ENCODE results near the gene CKB. TPM values are rescaled to one million over a fixed set of nuclear protein-coding genes. Genes with fewer than 3 reads are reported as not detected.

The CKB gene
- total RNA-seq, 1 donor = 5.1 TPM

- peaks cover 47% of the 10 kb centered on the region for H4K20me1 ChIP-seq (ENCODE audit: insufficient read depth, low read length)
- no peaks in the 10 kb centered on the region for H3K9me3 ChIP-seq (ENCODE audit: low read depth, low read length)
- peak overlapping the region; percentile 78 for H3K27ac ChIP-seq (ENCODE audit: low read depth, low read length)
- no peak for TF ChIP-seq CTCF (IDR thresholded peaks at IDR 0.05; ENCODE audit: extremely low read depth, low read depth, low read length)
- H3K4me3 ChIP-seq (ENCODE audit: insufficient read depth, low read length) = peak overlapping the region; percentile 92
- H3K27me3 ChIP-seq (ENCODE audit: insufficient read depth, low read length) = no peaks in the 10 kb centered on the region
- peaks cover 37% of the 10 kb centered on the region for H3K4me1 ChIP-seq (ENCODE audit: insufficient read depth, low read length)
- no peak for DNase-seq (ENCODE audit: insufficient read length, low spot score, missing footprints)
- H3K79me2 ChIP-seq (ENCODE audit: insufficient read depth, low read length) = peaks cover 94% of the 10 kb centered on the region
- no peak overlapping the region for H2AFZ ChIP-seq (ENCODE audit: low read length)
- peaks cover 35% of the 10 kb centered on the region for H3K36me3 ChIP-seq (ENCODE audit: insufficient read depth, low read length)
- H3K4me2 ChIP-seq (ENCODE audit: insufficient read depth, low read length) = peak overlapping the region; percentile 93
Measured at GRCh38 chr14:103560691-103561090, 38.1 kb upstream of the CKB start.

GRCh38 chr14:103559766-103560165 lies 37.1 kb upstream of the CKB start:
- H3K4me3 ChIP-seq (ENCODE audit: insufficient read depth, low read length) = no peak overlapping the region
- no peak overlapping the region for H2AFZ ChIP-seq (ENCODE audit: low read length)
- no peak overlapping the region for H3K27ac ChIP-seq (ENCODE audit: low read depth, low read length)
- no peak for TF ChIP-seq CTCF (IDR thresholded peaks at IDR 0.05; ENCODE audit: extremely low read depth, low read depth, low read length)
- H3K4me1 ChIP-seq (ENCODE audit: insufficient read depth, low read length) = peaks cover 37% of the 10 kb centered on the region
- DNase-seq (ENCODE audit: insufficient read length, low spot score, missing footprints) = no peak
- H3K9me3 ChIP-seq (ENCODE audit: low read depth, low read length) = no peaks in the 10 kb centered on the region
- H3K36me3 ChIP-seq (ENCODE audit: insufficient read depth, low read length) = peaks cover 35% of the 10 kb centered on the region
- H3K4me2 ChIP-seq (ENCODE audit: insufficient read depth, low read length) = no peak overlapping the region
- H3K27me3 ChIP-seq (ENCODE audit: insufficient read depth, low read length) = no peaks in the 10 kb centered on the region
- peaks cover 92% of the 10 kb centered on the region for H3K79me2 ChIP-seq (ENCODE audit: insufficient read depth, low read length)
- H4K20me1 ChIP-seq (ENCODE audit: insufficient read depth, low read length) = peaks cover 52% of the 10 kb centered on the region

- Histone ChIP-seq H4K20me1 (ENCODE audit: insufficient read depth, low read length) (peaks cover 53% of the 10 kb centered on the region), H3K4me1 (ENCODE audit: insufficient read depth, low read length) (peaks cover 29% of the 10 kb centered on the region), H3K27me3 (ENCODE audit: insufficient read depth, low read length) (no peaks in the 10 kb centered on the region), H3K79me2 (ENCODE audit: insufficient read depth, low read length) (peaks cover 80% of the 10 kb centered on the region), H3K27ac (ENCODE audit: low read depth, low read length) (peak overlapping the region; percentile 38), H2AFZ (ENCODE audit: low read length) (no peak overlapping the region), H3K36me3 (ENCODE audit: insufficient read depth, low read length) (peaks cover 35% of the 10 kb centered on the region), H3K4me2 (ENCODE audit: insufficient read depth, low read length) (no peak overlapping the region), H3K9me3 (ENCODE audit: low read depth, low read length) (no peaks in the 10 kb centered on the region), H3K4me3 (ENCODE audit: insufficient read depth, low read length) (no peak overlapping the region)
- peak; percentile 87 for DNase-seq (ENCODE audit: insufficient read length, low spot score, missing footprints)
- TF ChIP-seq CTCF (IDR thresholded peaks at IDR 0.05; ENCODE audit: extremely low read depth, low read depth, low read length) = no peak
Measured at GRCh38 chr14:103558071-103558882, 35.6 kb upstream of the CKB start.

GRCh38 chr14:103556946-103557758 lies 34.5 kb upstream of the CKB start:
- peaks cover 36% of the 10 kb centered on the region for H3K4me1 ChIP-seq (ENCODE audit: insufficient read depth, low read length)
- no peaks in the 10 kb centered on the region for H3K27me3 ChIP-seq (ENCODE audit: insufficient read depth, low read length)
- H3K4me2 ChIP-seq (ENCODE audit: insufficient read depth, low read length) = no peak overlapping the region
- TF ChIP-seq CTCF (IDR thresholded peaks at IDR 0.05; ENCODE audit: extremely low read depth, low read depth, low read length) = no peak
- peaks cover 72% of the 10 kb centered on the region for H3K79me2 ChIP-seq (ENCODE audit: insufficient read depth, low read length)
- no peaks in the 10 kb centered on the region for H3K9me3 ChIP-seq (ENCODE audit: low read depth, low read length)
- H4K20me1 ChIP-seq (ENCODE audit: insufficient read depth, low read length) = peaks cover 61% of the 10 kb centered on the region
- DNase-seq (ENCODE audit: insufficient read length, low spot score, missing footprints) = peak; percentile 76
- H3K36me3 ChIP-seq (ENCODE audit: insufficient read depth, low read length) = peaks cover 35% of the 10 kb centered on the region
- H2AFZ ChIP-seq (ENCODE audit: low read length) = no peak overlapping the region
- H3K4me3 ChIP-seq (ENCODE audit: insufficient read depth, low read length) = no peak overlapping the region
- peak overlapping the region; percentile 38 for H3K27ac ChIP-seq (ENCODE audit: low read depth, low read length)
